HL-60/S4 treated with retinoic acid at 250 ng/mL for 4 days and 3 days (cell line): Measurements from ENCODE around the gene RAB1B.

Experiments
- in situ Hi-C: fragments of 300-500 bp; cut with MboI; formaldehyde crosslinking; loops from 2 replicates; pipeline ENCODE4 v1.7.0; 2022; ENCODE audit warnings: low sequenced_read_pairs

RAB1B gene

DNA sequence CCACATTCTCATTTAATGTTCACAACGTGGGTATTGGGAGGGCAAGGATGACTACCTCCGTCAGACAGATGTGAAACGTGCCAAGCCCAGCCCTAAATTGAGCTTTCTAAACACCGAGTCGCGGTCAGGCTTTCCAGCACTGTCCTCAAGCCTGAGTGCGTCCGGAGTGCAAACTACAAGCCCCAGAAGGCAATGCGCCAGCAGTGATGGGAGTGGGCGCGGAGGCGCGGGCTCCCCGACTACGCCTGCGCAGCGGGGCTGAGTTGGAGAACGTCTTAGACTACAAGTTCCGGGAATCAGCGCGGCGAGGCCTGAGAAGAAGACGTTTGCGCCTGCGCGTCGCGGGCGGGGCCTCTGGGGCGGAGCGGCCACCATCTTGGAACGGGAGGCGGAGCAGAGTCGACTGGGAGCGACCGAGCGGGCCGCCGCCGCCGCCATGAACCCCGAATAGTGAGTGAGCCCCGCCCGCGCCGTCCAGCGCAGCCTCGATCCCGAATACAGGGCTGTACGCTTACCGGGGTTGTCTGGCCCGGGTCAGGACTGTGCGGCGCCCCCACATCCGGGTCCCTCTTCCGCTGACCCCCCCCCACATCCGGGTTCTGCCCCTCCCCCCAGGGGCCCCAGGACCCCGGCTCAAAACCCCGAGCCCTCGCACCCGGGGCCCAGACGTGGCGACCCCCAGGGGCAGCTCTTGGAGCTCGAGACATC lies at the start of gene RAB1B:
Gene RAB1B (plus strand): TSS at position 396 of the 708 bp plus-strand sequence. CDS start 41 bp downstream, at position 437.
- in situ Hi-C loops, result no loop called here

DNA sequence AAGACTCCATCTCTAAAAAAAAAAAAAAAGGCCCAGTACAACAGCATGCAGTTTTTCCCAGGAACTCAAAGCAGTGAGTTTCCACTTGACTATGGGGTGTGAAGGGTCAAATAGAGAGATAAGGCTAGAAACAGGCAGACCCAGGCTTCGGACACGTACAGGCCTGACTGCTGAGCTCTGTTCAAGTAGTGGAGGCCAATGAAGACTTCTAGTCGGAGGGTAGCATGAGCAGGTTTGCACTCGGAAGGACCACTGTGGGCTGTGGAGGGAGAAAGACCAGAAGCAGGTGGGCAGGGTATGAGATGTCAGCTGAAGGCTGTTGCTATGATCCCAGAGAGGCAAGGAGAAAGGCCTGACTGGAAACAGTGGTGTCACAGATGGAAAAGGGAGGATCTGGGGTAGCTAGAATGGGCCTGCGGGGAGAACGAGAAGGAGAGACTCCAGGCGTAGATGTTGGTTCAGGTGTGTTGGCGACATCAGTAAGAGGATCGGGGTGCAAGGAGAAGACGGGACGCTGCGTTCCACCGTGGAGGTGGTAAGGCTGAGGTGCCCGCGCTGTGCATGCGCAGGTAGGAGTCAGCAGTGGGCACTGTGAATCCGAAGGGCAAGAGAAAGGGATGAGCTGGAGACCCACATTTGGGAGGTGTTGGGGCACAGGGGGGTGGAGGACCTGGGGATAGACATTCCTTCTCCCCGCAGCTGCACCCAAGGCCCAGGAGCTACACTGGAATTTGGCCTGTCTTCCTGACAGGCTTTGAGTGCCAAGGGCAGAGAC lies 49.4 kb upstream of the RAB1B start:
- in situ Hi-C loops, result no loop called here

DNA sequence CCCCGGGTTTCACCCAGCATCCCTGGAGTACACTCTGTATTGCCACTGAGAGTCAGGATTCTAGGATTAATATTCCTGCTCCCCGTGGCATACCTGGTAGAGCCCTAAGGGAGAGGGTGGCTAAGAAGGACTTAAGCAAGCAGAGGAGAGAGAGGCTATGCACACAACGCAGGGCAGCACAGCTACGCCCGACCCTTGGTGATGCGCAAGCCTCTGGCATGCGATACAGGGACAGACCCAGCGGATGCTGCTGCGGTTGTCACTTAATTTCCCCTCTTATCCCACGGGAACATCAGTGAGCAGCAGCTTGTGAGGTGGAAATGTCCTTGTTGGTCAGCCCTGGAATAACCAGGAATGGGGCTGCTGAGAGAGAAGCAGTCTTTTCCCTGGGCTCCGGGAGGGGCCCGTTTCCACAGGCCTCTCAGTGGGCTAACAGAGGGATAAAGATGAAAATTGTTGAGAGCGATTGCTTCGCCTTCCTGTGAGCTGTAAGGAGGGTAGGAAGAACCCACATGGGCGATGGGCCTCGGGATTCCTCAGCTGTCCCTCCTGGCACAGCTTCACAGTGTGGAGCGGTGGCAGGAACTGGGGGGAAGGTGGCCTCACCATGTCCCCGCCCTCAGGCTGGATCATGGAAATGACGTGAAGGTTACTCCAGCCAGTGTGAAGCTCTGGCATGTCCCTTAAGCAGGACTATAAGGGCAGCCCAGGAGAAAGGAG lies 48.4 kb upstream of the RAB1B start:
- in situ Hi-C loops, result no loop called here

DNA sequence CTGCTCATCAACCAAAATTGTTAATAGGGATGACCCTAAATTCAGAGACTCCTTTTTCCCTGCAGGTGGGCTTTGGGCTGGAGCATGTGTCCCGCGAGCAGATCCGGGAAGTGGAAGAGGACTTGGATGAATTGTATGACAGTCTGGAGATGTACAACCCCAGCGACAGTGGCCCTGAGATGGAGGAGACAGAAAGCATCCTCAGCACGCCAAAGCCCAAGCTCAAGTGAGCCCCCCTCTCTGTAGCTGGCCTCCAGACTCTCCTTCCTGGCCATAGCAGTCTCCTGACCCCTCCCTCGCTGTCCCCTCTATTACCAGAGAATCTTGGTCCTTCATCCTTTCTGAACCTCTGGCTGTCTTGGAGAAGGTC lies 47.9 kb upstream of the RAB1B start:
- in situ Hi-C loops, result no loop called here

DNA sequence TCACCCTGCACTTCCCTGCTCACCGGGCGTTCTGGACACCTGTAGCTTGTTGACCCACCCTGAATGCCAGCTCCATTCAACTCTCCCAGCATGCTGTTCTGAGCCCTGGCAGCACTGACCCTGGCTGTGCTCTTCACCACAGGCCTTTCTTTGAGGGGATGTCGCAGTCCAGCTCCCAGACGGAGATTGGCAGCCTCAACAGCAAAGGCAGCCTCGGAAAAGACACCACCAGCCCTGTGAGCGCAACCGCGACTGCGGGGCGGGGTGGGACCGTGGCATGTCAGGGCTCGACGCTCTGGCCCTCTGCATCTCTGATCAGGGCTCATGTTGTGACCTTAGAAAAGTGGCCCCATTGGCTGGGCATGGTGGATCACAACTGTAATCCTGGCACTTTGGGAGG lies 47.4 kb upstream of the RAB1B start:
- in situ Hi-C loops, result no loop called here

DNA sequence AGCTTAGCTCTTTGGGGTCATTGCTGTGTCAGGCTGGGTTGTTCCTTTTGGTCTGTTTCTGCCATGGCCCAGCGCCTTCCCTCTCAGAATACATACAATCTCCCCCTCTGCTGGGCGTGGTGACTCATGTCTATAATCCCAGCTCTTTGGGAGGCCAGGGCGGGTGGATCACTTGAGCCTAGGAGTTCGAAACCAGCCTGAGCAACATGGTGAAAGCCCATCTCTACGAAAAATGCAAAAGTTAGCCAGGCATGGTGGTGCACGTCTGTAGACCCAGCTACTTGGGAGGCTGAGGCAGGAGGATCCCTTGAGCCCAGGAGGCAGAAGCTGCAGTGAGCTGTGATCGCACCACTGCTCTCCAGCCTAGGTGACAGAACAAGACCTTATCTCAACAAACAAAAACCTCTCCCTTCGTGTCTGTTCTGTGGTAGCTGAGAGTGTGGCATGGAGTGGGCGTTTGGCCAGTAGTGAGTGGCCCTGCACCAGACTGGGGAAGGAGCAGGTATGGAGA lies 46.7 kb upstream of the RAB1B start:
- in situ Hi-C loops, result no loop called here

DNA sequence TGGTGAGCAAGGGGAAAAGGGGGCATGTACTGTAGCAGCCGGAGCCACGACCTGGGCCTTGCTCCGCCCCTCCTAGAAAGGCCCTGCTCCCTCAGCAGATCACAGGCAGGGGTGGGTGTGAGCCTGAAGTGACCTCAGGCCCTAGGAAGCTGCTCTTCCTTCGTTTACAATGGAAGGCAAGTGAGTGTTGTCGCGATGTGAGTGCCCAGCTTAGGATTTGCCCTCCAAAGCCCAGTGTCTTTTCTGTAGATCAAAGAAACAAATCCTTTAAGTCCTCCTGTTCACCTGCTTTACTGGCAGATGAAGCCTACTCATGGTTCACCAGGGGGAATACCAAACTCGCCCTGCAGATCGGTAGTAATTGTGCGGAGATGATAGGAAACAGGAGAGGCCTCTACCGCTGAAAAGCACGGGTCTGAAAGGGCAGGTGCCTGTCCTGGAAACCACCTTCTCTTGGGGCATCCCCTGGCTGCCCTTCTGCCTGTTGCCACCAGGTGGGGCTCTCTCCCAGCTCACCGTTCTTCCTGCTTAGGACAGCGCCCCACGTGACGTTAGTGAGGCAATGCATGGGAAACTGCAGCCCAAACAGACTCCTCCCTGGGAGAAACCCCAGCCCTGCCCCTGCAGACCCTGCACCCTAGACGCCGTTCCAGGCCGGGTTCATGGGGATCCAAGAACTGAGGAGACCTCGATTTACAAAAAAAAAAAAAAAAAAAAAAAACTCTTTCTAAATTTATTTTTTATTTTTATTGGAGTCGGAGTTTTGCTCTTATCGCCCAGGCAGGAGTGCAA lies 45.9 kb upstream of the RAB1B start:
- in situ Hi-C loops, result no loop called here

DNA sequence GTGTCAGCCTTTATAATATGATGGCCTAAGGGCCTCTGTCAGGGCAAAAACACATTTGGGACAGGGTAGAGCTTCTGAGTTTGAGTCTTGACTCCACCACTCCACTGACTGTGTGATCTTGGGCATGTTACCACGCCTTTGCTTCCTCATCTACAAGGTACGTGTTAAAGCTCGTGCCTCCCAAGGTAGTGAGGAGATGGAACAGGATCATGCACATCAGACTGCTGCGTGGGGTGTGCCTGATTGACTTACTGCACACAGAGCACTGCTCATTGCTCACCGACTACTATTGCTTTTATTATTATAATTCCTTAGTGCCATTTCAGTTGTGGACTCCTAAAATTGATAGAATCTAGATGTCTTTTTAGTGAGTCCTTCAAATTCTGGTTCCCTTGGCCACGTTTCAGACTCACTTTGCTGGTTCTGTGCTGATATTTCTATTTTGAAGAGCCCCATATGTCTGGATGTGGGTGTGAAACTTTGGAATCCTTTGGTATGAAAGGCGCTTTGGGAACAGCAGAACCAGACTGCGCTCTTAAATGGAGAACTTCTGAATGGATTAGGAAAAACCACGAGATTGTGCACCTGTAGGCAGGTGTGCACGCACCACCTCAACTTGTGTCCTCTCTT lies 44.1 kb upstream of the RAB1B start:
- in situ Hi-C loops, result no loop called here

DNA sequence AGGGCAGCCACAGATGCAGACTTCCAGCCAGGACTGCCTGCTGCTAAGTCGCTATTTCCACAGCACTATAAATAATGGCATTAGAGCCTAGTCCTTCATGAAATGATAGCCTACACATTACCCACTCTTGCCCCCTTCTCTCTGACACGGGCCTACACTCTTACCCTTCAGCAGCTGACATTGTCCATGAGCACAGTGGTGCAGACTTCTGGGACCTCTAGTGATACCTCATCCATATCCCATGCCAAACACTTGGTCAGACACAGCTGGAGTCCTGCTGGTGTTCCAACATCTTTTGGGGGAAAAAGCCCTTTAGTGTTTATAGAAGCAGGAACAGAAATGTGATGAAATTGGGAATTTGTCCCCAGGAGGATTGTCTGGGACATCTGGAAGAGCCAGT lies 43.4 kb upstream of the RAB1B start:
- in situ Hi-C loops, result no loop called here

DNA sequence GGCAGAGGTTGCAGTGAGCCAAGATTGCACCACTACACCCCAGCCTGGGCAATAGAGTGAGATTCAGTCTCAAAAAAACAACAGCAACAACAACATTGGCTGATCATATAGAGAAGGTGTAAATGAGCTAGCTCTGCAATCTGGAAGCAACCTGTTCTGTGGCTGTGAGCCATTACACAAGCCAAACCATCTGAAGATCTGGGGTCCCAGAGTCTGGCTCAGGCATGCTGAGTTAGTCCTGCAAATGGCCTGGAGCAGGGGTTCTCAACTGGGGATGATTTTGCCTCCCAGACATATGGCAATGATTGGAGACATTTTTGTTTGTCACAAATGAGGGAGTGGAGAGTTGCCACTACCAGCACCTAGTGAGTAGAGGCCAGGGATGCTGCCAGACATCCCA lies 42.3 kb upstream of the RAB1B start:
- in situ Hi-C loops, result no loop called here

DNA sequence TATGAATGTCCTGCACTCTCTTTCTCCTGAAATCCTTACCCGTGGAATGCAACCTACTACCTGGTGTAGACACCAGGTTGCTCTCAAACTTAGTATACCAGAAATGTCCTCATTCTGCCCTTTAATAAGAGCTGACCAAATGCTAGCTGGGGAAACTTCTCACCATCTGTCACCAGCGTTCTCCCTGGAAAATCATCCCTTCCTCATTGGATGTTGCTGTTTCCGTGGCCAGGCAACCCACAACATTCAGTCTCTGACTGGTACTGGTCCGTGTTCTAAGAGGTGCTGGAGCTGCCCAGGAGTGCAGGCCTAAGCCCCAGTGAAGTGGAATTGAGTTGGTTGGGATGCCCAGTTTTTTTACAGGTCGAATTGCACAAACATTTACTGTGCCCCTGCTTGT lies 40.7 kb upstream of the RAB1B start:
- in situ Hi-C loops, result no loop called here

DNA sequence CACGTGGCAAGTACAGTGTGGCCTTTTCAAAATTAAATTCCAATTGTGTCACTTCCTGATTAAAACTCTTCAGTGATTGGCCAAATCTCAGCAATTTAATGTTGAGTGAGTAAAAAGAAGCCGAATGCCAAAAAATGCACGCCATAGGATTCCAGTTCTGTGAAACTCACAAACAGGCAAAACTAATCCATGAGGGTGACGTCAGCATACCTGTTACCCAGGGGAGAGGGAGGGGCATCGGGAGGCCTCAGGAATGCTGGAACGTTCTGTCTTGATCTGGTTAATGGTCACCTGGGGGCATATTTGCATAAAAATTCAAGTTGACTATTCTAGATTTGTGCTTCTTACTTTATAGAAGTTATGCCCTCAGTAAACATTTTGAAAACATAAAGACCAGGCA lies 39.9 kb upstream of the RAB1B start:
- in situ Hi-C loops, result no loop called here

DNA sequence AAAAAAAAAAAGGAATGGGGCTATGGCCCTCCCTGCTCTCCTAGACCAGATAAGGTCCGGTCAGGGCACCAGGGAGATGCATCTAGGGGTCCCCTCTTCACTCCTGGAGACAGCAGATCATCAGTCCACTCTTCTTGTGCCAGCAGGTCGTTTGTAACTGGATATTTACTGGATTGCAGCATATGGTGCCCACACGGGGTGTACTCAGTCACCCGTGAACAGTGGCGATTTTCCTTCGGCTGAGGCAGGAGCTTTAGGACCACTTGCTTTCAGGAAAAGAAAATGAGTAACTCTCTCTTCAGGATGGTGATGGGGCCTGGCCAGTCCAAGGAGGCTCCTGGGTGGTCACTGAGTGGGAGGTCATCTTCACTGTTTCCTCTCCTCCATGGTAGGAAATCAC lies 38.3 kb upstream of the RAB1B start:
- in situ Hi-C loops, result no loop called here

DNA sequence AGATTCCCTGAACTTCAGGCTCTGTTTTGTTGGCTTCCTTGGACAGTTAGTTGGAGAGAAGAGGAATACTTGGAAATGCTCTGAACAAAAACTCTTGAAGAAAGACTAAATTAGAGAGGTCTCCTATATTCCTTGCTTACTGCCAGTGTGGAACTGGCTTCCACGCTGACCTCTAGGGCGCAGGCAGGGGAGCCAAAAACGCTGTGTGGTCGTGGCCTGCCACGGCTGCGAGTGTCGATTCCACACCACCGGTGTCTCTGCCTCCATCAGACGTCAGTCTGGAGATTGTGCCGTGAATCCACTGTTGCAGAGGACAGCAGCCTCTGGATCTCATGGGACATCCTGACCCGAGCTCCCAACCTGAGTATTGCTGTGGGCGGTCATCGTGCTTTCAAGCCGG lies 37.5 kb upstream of the RAB1B start:
- in situ Hi-C loops, result no loop called here

DNA sequence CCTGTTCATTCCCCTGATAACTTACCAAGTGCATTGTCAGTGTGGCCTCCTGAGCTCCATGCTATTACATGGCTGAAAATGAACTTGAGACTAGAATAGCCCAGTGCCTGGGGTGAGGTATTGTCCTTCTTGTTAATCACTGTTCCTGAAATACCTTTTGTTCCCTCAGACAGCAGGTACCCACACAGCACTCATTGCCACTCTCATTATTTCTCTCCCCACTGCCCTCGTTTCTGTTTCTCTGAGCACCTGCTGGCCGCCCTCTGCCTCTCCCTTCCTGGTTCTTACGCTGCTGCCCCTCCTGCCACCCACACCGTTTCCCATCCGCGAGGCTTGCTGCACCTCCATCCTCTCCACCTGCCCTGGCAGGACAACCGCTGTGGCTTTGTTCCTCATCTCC lies 36.9 kb upstream of the RAB1B start:
- in situ Hi-C loops, result no loop called here

DNA sequence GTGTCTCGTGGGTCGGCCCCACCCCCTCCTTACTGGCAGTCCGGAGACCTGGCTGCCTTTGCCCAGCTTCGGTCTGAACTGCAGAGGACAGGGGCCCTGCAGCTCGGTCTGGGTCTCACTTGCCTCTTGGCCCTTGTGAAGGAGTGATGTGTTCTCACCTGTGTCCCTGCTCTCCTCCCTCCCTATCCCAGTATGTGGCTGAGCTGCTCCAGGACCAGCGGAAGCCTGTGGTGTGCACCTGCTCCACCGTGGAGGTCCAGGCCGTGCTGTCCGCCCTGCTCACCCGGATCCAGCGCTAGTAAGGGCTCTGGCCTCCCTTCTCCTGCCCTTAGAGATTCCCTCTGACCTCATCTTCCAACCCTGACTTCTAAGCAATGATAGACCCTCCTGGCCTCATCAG lies 35.7 kb upstream of the RAB1B start:
- in situ Hi-C loops, result no loop called here

DNA sequence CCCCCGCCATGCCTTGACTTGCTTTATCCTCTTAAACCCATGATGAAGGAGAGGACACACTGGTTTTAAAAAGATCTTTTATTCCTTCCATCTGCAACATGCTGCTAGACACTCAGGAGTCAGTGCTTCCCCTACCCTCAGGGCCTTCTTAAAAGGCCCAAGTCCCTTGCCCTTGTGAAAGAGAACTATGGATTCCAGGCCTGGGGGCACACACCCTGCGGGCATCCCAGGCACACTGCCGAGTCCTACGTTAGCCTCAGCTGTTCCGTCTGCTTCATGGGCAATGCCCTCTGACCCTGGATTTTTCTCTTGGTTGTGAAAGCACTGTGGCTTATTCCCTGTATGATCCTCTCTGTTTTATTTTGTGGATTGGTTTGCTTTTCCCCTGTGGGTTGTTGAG lies 35.1 kb upstream of the RAB1B start:
- in situ Hi-C loops, result no loop called here

DNA sequence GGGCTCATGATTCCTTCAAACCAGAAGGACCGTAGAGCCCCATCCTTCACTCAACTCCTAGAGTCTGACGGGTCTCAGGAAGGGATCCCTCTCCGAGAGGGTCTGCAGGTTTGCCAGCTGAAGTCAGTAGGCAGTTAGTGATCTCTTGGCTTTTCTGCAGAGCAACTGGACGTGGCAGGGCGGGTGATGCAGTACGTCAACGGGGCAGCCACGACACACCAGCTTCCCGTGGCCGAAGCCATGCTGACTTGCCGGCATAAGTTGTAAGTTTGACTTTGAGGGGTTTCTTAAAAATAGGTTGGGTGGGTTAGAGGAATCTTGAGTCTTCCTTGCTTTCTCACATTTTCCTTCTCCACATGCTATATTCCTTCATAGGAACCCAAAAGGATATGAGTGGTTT lies 33.3 kb upstream of the RAB1B start:
- in situ Hi-C loops, result no loop called here

DNA sequence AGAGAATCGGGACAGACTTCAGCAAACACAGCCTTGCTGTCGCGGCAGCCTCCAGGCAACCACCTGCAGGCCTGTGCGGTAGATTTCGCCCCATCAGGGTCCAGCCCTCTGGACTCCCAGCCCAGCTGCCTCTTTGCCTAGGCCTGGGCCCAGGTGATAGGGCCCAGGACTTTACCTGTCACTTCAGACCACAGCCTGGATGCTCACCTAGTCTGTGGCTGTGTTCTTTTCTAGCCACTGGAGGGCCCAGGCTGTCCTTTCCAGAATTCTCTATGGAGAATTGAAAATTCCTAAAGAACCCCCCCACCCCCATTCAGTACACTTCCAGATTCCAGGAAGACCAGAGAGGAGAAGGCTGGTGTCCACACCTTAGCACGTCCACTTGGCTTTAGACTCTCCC lies 30.6 kb upstream of the RAB1B start:
- in situ Hi-C loops, result no loop called here

DNA sequence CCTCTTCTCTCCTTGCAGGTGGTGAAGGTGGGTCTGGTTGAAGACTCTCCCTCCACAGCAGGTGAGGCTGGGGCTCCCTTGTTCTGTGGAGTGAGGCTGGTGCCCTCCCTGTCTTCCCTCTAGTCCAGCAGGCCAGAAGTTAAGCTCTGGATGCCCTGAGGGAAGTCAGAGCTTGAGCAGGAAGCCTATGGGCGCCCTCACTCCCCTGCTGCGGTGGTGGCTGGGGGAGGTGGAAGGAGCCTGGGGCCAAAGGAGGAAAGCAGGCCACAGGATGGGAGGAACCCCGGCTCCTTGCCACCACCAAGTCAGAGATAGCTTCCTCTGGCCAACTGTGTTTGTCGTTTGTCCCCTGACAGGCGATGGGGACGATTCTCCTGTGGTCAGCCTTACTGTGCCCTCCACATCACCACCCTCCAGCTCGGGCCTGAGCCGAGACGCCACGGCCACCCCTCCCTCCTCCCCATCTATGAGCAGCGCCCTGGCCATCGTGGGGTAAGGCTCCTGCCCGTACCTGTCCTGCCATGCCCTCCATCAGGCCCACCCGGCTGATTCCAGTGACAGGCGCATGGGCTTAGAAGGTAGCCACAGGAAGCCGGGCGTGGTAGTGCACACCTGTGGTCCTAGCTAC lies 29.5 kb upstream of the RAB1B start:
- in situ Hi-C loops, result no loop called here
